Fibroblast of pulmonary artery (primary cell): ENCODE measurements around the gene HAUS1.
"Not testable (repeated sequence)": the region's sequence is repeated elsewhere in the genome, so short reads cannot be mapped to it uniquely, and the experiment has no call there.

Experiments used
- DNase-seq: peaks from one replicate; pipeline ENCODE4 v3.0.0-alpha.2; 2010; ENCODE audit warnings: low read depth
- H3K4me3 ChIP-seq: replicated peaks from 2 replicates; pipeline ENCODE4 v1.5.1; 2011; ENCODE audit warnings: low read depth, mild to moderate bottlenecking, control low read depth, low read length, moderate library complexity
- CTCF ChIP-seq: IDR thresholded peaks from 2 replicates; pipeline ENCODE4 v1.5.1; 2011; ENCODE audit warnings: mild to moderate bottlenecking, control low read depth, low read length, inconsistent platforms; ENCODE audit errors: missing control alignments

The HAUS1 gene

GRCh38 chr18:46099463-46099862, 4.7 kb upstream of the HAUS1 start:
- TF ChIP-seq CTCF: no peak
- H3K4me3 ChIP-seq: no peak overlapping the region
- DNase-seq: no peak

GRCh38 chr18:46109386-46109785, 5.2 kb downstream of the HAUS1 start:
- no peak overlapping the region for H3K4me3 ChIP-seq
- DNase-seq: no peak
- TF ChIP-seq CTCF: no peak

- H3K4me3 ChIP-seq: no peak overlapping the region
- TF ChIP-seq CTCF: no peak
- no peak for DNase-seq
Observed at GRCh38 chr18:46110406-46110805, 6.2 kb downstream of the HAUS1 start.

- DNase-seq: no peak
- no peak overlapping the region for H3K4me3 ChIP-seq
- TF ChIP-seq CTCF: no peak
Observed at GRCh38 chr18:46113751-46114150, 9.6 kb downstream of the HAUS1 start.

- DNase-seq, H3K4me3 ChIP-seq: not testable (repeated sequence)
Observed at GRCh38 chr18:46126625-46127024, 22.4 kb downstream of the HAUS1 start.

- no peak for DNase-seq
- no peak overlapping the region for H3K4me3 ChIP-seq
- no peak for TF ChIP-seq CTCF
Observed at GRCh38 chr18:46130061-46130460, 25.9 kb downstream of the HAUS1 start.

GRCh38 chr18:46130549-46130948, 26.4 kb downstream of the HAUS1 start:
- DNase-seq, H3K4me3 ChIP-seq: not testable (repeated sequence)

- no peak for TF ChIP-seq CTCF
- H3K4me3 ChIP-seq: no peak overlapping the region
- DNase-seq: no peak
Observed at GRCh38 chr18:46133534-46133933, 29.3 kb downstream of the HAUS1 start.
